Neural cell (in vitro differentiated cells): ENCODE data around the gene LYZL6. TPM values are rescaled to one million over a fixed set of nuclear protein-coding genes. Genes with fewer than 3 reads are reported as not detected.
A peak's percentile ranks its signal among the peaks of the same experiment; 100 is the strongest.

ENCODE experiments used
- H2AFZ ChIP-seq: fragments of 200-600, 300-800 bp; sonication (generic), shearing (Covaris generic); 2 replicates; pipeline ENCODE4 v1.6.0; 2014; ENCODE audit warnings: low read depth, mild to moderate bottlenecking, antibody characterized with exemption, low read length, moderate library complexity
- H3F3A ChIP-seq: fragments of 200-600 bp; shearing (Covaris generic); 2 replicates; pipeline ENCODE4 v1.6.1; 2016; ENCODE audit warnings: mild to moderate bottlenecking, moderate library complexity, mixed read lengths, antibody characterized with exemption, low read length; ENCODE audit not compliant: insufficient read depth, poor library complexity, severe bottlenecking
- H3K27ac ChIP-seq: fragments of 200-600, 300-800 bp; sonication (generic), shearing (Covaris generic); 2 replicates; pipeline ENCODE4 v1.5.1; 2014; ENCODE audit warnings: mild to moderate bottlenecking, low read length, moderate library complexity
- H3K27me3 ChIP-seq: fragments of 300-800, 200-600 bp; sonication (generic), shearing (Covaris generic); 2 replicates; pipeline ENCODE4 v1.6.0; 2014; ENCODE audit warnings: mild to moderate bottlenecking, low read depth, low read length, moderate library complexity; ENCODE audit not compliant: insufficient read depth
- H3K36me3 ChIP-seq: fragments of 300-800, 200-600 bp; sonication (generic), shearing (Covaris generic); 2 replicates; pipeline ENCODE4 v1.5.1; 2014; ENCODE audit warnings: mild to moderate bottlenecking, antibody characterized with exemption, low read length, moderate library complexity; ENCODE audit not compliant: insufficient read depth
- H3K4me2 ChIP-seq: fragments of 300-800, 200-600 bp; sonication (generic), shearing (Covaris generic); 2 replicates; pipeline ENCODE4 v1.6.0; 2014; ENCODE audit warnings: mild to moderate bottlenecking, low read length
- H3K4me3 ChIP-seq: fragments of 300-800, 200-600 bp; sonication (generic), shearing (Covaris generic); 2 replicates; pipeline ENCODE4 v1.5.1; 2014; ENCODE audit warnings: mild to moderate bottlenecking, low read length, moderate library complexity
- H3K79me2 ChIP-seq: fragments of 200-600 bp; shearing (Covaris generic); replicated peaks from 2 replicates; pipeline ENCODE4 v1.6.0; 2014; ENCODE audit warnings: mild to moderate bottlenecking, low read length, moderate library complexity; ENCODE audit not compliant: insufficient read depth
- H3K9ac ChIP-seq: fragments of 300-800, 200-600 bp; sonication (generic), shearing (Covaris generic); 2 replicates; pipeline ENCODE4 v1.6.1; 2016; ENCODE audit warnings: mild to moderate bottlenecking, low read length, mixed read lengths
- H3K9me2 ChIP-seq: fragments of 200-600 bp; shearing (Covaris generic); 2 replicates; pipeline ENCODE4 v1.6.1; 2016; ENCODE audit warnings: mild to moderate bottlenecking, low read length, mixed read lengths; ENCODE audit not compliant: insufficient read depth
- H3K9me3 ChIP-seq: fragments of 200-600, 300-800 bp; sonication (generic), shearing (Covaris generic); 2 replicates; pipeline ENCODE4 v1.6.1; 2016; ENCODE audit warnings: mild to moderate bottlenecking, mixed run types, low read length, moderate library complexity, mixed read lengths
- H4K20me1 ChIP-seq: fragments of 200-600 bp; shearing (Covaris generic); 2 replicates; pipeline ENCODE4 v1.6.1; 2016; ENCODE audit warnings: mild to moderate bottlenecking, mixed run types; ENCODE audit not compliant: insufficient read depth
- EP300 ChIP-seq: fragments of 450-650 bp; conservative IDR thresholded peaks from 2 replicates; pipeline ENCODE4 v1.6.1; 2014; ENCODE audit warnings: antibody characterized with exemption, mild to moderate bottlenecking, moderate library complexity; ENCODE audit not compliant: poor library complexity, severe bottlenecking
- EZH2 ChIP-seq: fragments of 200-600, 300-800 bp; shearing (Covaris generic), sonication (generic); IDR thresholded peaks from 2 replicates; pipeline ENCODE4 v1.6.1; 2014; ENCODE audit warnings: antibody characterized with exemption, low read length, borderline replicate concordance, mild to moderate bottlenecking; ENCODE audit not compliant: insufficient read depth, poor library complexity, severe bottlenecking
- MXI1 ChIP-seq: fragments of 450-650 bp; conservative IDR thresholded peaks from 2 replicates; pipeline ENCODE4 v1.6.1; 2014; ENCODE audit warnings: antibody characterized with exemption, mild to moderate bottlenecking; ENCODE audit not compliant: poor library complexity, severe bottlenecking
- POLR2AphosphoS5 ChIP-seq: IDR thresholded peaks from 2 replicates; pipeline ENCODE4 v1.6.1; 2012
- RAD21 ChIP-seq: fragments of 450-650 bp; conservative IDR thresholded peaks from 2 replicates; pipeline ENCODE4 v1.6.1; 2014; ENCODE audit warnings: antibody characterized with exemption, mild to moderate bottlenecking, moderate library complexity
- SMC3 ChIP-seq: fragments of 450-650 bp; conservative IDR thresholded peaks from 2 replicates; pipeline ENCODE4 v1.6.1; 2014; ENCODE audit warnings: antibody characterized with exemption, mild to moderate bottlenecking, moderate library complexity; ENCODE audit not compliant: poor library complexity
- TAF1 ChIP-seq: IDR thresholded peaks from 2 replicates; pipeline ENCODE4 v1.6.1; 2012; ENCODE audit warnings: low read depth
- polyA plus RNA-seq: library from polyadenylated mRNA; depleted of rRNA; stranded (reverse); fragments of >200 nt; gene quantifications from 2 replicates; pipeline ENCODE4 v1.2.3, GENCODE V29; 2014
- TF ChIP-seq, protein P1 (sequence below): IDR thresholded peaks from 2 replicates; pipeline ENCODE4 v1.6.1; 2012; ENCODE audit warnings: borderline replicate concordance
- TF ChIP-seq, protein P2 (sequence below): fragments of 450-650 bp; IDR thresholded peaks from 2 replicates; pipeline ENCODE4 v1.5.1; 2014; ENCODE audit warnings: antibody characterized with exemption, mild to moderate bottlenecking, moderate library complexity; ENCODE audit not compliant: poor library complexity, severe bottlenecking

The LYZL6 gene
- polyA plus RNA-seq, 1 donor from 2014 or later: not detected

DNA sequence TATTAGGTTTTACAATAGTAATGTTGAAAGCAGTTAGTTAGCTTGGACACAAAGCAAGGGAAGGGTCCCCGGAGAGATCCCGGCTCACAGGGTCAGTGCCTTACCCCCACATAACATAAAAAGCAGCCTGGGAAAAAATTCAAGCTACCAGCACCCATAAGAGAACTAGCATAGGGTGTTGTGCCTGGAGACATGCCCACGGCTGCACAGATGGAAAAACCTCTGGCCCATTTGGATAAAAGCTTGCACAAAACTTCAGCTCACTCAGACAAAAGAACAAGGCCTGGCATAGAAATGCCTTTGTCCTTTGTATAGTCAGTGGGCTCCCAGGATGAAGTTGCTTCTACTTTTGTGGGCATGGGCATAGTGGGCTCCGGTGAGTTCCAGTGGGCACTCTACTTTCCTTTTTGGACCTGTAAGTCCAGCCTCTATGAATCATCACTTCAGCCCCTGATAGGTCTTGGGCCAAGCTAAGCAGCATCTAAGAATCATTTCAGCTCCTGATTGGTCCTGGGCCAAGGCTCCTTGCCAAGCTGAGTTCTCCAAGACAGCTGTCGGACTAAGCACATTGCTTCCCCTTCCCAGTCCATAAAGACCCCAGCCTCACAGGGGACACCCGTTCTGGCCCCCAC is 11.6 kb downstream of the LYZL6 start:
- Histone ChIP-seq H4K20me1 (no peaks in the 10 kb centered on the region), H3K9me3 (no peaks in the 10 kb centered on the region), H3K4me2 (no peak overlapping the region), H3K9ac (no peak overlapping the region), H3K9me2 (no peaks in the 10 kb centered on the region), H2AFZ (no peak overlapping the region), H3F3A (no peaks in the 10 kb centered on the region), H3K4me3 (no peak overlapping the region), H3K27me3 (no peaks in the 10 kb centered on the region), H3K79me2 (no peaks in the 10 kb centered on the region), H3K27ac (no peak overlapping the region), H3K36me3 (no peaks in the 10 kb centered on the region)
- no peak for TF ChIP-seq EZH2
- TF ChIP-seq SMC3: no peak
- no peak for TF ChIP-seq MXI1
- TF ChIP-seq RAD21: no peak
- TF ChIP-seq, protein P1, sequence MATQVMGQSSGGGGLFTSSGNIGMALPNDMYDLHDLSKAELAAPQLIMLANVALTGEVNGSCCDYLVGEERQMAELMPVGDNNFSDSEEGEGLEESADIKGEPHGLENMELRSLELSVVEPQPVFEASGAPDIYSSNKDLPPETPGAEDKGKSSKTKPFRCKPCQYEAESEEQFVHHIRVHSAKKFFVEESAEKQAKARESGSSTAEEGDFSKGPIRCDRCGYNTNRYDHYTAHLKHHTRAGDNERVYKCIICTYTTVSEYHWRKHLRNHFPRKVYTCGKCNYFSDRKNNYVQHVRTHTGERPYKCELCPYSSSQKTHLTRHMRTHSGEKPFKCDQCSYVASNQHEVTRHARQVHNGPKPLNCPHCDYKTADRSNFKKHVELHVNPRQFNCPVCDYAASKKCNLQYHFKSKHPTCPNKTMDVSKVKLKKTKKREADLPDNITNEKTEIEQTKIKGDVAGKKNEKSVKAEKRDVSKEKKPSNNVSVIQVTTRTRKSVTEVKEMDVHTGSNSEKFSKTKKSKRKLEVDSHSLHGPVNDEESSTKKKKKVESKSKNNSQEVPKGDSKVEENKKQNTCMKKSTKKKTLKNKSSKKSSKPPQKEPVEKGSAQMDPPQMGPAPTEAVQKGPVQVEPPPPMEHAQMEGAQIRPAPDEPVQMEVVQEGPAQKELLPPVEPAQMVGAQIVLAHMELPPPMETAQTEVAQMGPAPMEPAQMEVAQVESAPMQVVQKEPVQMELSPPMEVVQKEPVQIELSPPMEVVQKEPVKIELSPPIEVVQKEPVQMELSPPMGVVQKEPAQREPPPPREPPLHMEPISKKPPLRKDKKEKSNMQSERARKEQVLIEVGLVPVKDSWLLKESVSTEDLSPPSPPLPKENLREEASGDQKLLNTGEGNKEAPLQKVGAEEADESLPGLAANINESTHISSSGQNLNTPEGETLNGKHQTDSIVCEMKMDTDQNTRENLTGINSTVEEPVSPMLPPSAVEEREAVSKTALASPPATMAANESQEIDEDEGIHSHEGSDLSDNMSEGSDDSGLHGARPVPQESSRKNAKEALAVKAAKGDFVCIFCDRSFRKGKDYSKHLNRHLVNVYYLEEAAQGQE: no peak
- no peak for TF ChIP-seq POLR2AphosphoS5
- no peak for TF ChIP-seq EP300
- TF ChIP-seq TAF1: no peak
- TF ChIP-seq, protein P2, sequence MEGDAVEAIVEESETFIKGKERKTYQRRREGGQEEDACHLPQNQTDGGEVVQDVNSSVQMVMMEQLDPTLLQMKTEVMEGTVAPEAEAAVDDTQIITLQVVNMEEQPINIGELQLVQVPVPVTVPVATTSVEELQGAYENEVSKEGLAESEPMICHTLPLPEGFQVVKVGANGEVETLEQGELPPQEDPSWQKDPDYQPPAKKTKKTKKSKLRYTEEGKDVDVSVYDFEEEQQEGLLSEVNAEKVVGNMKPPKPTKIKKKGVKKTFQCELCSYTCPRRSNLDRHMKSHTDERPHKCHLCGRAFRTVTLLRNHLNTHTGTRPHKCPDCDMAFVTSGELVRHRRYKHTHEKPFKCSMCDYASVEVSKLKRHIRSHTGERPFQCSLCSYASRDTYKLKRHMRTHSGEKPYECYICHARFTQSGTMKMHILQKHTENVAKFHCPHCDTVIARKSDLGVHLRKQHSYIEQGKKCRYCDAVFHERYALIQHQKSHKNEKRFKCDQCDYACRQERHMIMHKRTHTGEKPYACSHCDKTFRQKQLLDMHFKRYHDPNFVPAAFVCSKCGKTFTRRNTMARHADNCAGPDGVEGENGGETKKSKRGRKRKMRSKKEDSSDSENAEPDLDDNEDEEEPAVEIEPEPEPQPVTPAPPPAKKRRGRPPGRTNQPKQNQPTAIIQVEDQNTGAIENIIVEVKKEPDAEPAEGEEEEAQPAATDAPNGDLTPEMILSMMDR: no peak

DNA sequence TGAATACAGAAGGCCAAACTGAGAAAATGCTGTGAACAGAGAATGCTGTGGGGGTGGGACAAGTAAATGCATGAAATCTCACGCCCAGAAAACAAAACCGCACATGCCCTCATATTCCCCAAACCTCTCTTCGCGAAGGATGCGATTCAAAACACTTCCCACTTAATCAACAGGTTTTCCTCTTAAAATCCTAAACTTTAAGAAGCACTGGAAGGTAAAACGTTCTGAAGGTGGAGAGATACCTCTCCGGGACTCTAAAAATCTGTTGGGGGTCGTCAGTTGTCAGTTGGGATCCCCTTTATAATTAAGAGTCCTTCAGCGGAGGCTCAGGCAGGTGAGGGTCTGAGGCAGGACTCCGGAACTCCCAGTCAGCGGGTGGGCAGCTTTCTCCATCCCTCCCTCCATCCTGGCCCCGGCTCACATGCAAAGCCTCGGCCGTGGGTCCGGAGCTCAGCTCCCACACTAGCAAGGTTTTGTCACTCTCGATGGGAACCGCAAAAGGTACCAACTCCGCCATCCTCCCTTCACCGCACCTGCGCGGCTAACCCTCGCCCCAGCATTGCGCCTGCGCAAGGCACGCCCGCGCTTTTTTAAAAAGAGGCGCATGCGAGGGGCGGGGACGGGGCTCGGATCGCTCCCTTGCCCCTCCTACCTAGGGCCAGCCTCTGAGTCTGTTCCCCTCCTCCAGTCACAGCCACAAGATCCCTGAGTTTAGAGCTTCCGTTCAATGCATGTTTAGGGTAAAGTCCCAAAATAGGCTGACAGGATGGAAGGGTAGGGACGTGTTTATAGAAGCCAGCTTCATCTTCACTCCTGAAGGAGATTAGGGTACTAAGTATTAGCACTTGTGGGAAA is 13.1 kb downstream of the LYZL6 start, which contains the start of gene RDM1:
Gene RDM1 (minus strand): TSS at position 563 of the 855 bp plus-strand sequence. CDS start 46 bp downstream, at position 517.
- Histone ChIP-seq H3K27ac (no peak within 1 kb of the TSS), H4K20me1 (no peaks in the 10 kb centered on the region), H3K27me3 (no peaks in the 10 kb centered on the region), H3K9ac (peak within 1 kb of the TSS; percentile 49), H3K79me2 (no peaks in the 10 kb centered on the region), H3F3A (no peaks in the 10 kb centered on the region), H2AFZ (peak within 1 kb of the TSS; percentile 57), H3K36me3 (no peaks in the 10 kb centered on the region), H3K9me2 (no peaks in the 10 kb centered on the region), H3K9me3 (no peaks in the 10 kb centered on the region), H3K4me2 (peak within 1 kb of the TSS; percentile 69), H3K4me3 (peak within 1 kb of the TSS; percentile 77)
- peak; percentile 97 for TF ChIP-seq MXI1
- no peak for TF ChIP-seq RAD21
